K562 (cell line): ENCODE measurements around the gene GTF3C4. TPM values are rescaled to one million over a fixed set of nuclear protein-coding genes. Genes with fewer than 3 reads are reported as not detected.

ENCODE experiments used
- ATAC-seq: fragments of 200-7000 bp; cut with Tn5 transposase; 3 replicates; pipeline ENCODE4 v1.9.1; 2020; ENCODE audit warnings: moderate library complexity
- BruUV-seq: library from RNA; stranded (reverse); fragments of 400-500 nt; replicated peaks from 2 replicates; lab custom pipeline; 2021; lab: Mats Ljungman, UMichigan
- CTCF ChIA-PET: fragments of 300-600 bp; formaldehyde crosslinking; extraction: SDS; loops from one replicate; lab custom pipeline; 2021; ENCODE audit warnings: low intra/inter-chr PET ratio; lab: Yijun Ruan, JAX
- POLR2A ChIA-PET: fragments of 300-600, 350-650 bp; sonication (Branson Sonifier 250); formaldehyde crosslinking; extraction: SDS; loops from one replicate; lab custom pipeline; 2021; ENCODE audit warnings: antibody characterized with exemption, inconsistent platforms; lab: Yijun Ruan, JAX
- DNase-seq, 4 experiments: peaks; one replicate each; pipeline versions ENCODE4 v3.0.0 to v3.0.0-alpha.2; 2011 to 2018; ENCODE audit warnings: low spot score in 3 of 4, mixed read lengths in 3 of 4; ENCODE audit errors: extremely low read depth in 1 of 4
- FAIRE-seq: peaks from 2 replicates; lab custom pipeline; 2011; peaks lifted over from hg19 to GRCh38; lab: Jason Lieb, UNC
- H2AFZ ChIP-seq: 2 replicates; pipeline ENCODE4 v1.6.0; 2011; ENCODE audit warnings: low read depth, low read length, control low read depth, inconsistent platforms
- H3K27ac ChIP-seq: fragments of 200-600 bp; 3 replicates; pipeline ENCODE4 v1.8.0; 2011; ENCODE audit warnings: low read depth, mild to moderate bottlenecking, control low read depth, inconsistent platforms, low read length, moderate library complexity, mixed read lengths; ENCODE audit errors: extremely low read depth
- H3K27me3 ChIP-seq, 2 experiments: fragments of 300-600 bp in 1 of 2; 2 replicates in 1 of 2; 3 replicates in 1 of 2; pipeline versions ENCODE4 v1.6.0 to v1.8.0; 2011; ENCODE audit warnings: inconsistent platforms in 2 of 2, low read length in 2 of 2, mild to moderate bottlenecking in 1 of 2, mixed read lengths in 1 of 2, moderate library complexity in 1 of 2; ENCODE audit not compliant: control insufficient read depth in 2 of 2, insufficient read depth in 2 of 2
- H3K36me3 ChIP-seq: fragments of 300-600 bp; 3 replicates; pipeline ENCODE4 v1.8.0; 2011; ENCODE audit warnings: mild to moderate bottlenecking, low read length, inconsistent platforms; ENCODE audit not compliant: control insufficient read depth, insufficient read depth
- H3K4me1 ChIP-seq, 2 experiments: fragments of 200-600 bp in 1 of 2; replicated peaks in 1 of 2; 2 replicates in 1 of 2; 3 replicates in 1 of 2; pipeline versions ENCODE4 v1.5.1 to v1.8.0; 2011; ENCODE audit warnings: inconsistent platforms in 2 of 2, low read length in 2 of 2, mild to moderate bottlenecking in 1 of 2, mixed read lengths in 1 of 2, moderate library complexity in 1 of 2; ENCODE audit not compliant: control insufficient read depth in 2 of 2, insufficient read depth in 2 of 2
- H3K4me2 ChIP-seq: 2 replicates; pipeline ENCODE4 v1.6.1; 2011; ENCODE audit warnings: low read length, control low read depth, inconsistent platforms, mixed read lengths; ENCODE audit not compliant: insufficient read depth
- H3K4me3 ChIP-seq: fragments of 200-600 bp; sonication (generic), shearing (Covaris generic); 2 replicates; pipeline ENCODE4 v1.5.1; 2016; ENCODE audit warnings: control low read depth, inconsistent platforms
- H3K79me2 ChIP-seq: fragments of 200-600 bp; 3 replicates; pipeline ENCODE4 v1.8.0; 2011; ENCODE audit warnings: low read length, inconsistent platforms; ENCODE audit not compliant: control insufficient read depth, insufficient read depth
- H3K9ac ChIP-seq, 2 experiments: 2 replicates each; pipeline versions ENCODE4 v1.6.0 to v1.6.1; 2011; ENCODE audit warnings: low read depth in 2 of 2, low read length in 2 of 2, control low read depth in 1 of 2, inconsistent platforms in 1 of 2, mild to moderate bottlenecking in 1 of 2, mixed read lengths in 1 of 2; ENCODE audit not compliant: insufficient read depth in 1 of 2
- H3K9me1 ChIP-seq: one replicate; pipeline ENCODE4 v1.6.0; 2011; ENCODE audit warnings: inconsistent platforms, mild to moderate bottlenecking, low read length, moderate library complexity; ENCODE audit not compliant: control insufficient read depth, insufficient read depth
- H3K9me3 ChIP-seq: replicated peaks from 2 replicates; pipeline ENCODE4 v1.5.1; 2011; ENCODE audit warnings: low read depth, low read length, inconsistent platforms; ENCODE audit not compliant: control insufficient read depth, insufficient read depth
- H4K20me1 ChIP-seq: replicated peaks from 2 replicates; pipeline ENCODE4 v1.6.1; 2011; ENCODE audit warnings: low read length, inconsistent platforms, mixed read lengths; ENCODE audit not compliant: control insufficient read depth, insufficient read depth
- ARNT ChIP-seq, 2 experiments: fragments of 450-650 bp; IDR thresholded peaks; 2 replicates each; pipeline ENCODE4 v1.6.1; 2016; ENCODE audit warnings: mild to moderate bottlenecking in 1 of 2
- C11orf30 ChIP-seq: fragments of 450-650 bp; IDR thresholded peaks from 2 replicates; pipeline ENCODE4 v1.6.1; 2016; ENCODE audit warnings: low read depth, mild to moderate bottlenecking
- CBX3 ChIP-seq, 2 experiments: IDR thresholded peaks; 1 replicate in 1 of 2; 2 replicates in 1 of 2; pipeline ENCODE4 v1.6.1; 2012; ENCODE audit warnings: inconsistent platforms in 2 of 2, low read length in 2 of 2, borderline replicate concordance in 1 of 2, control low read depth in 1 of 2
- FOSL1 ChIP-seq: fragments of 200-800 bp; sonication (Bioruptor generic); conservative IDR thresholded peaks from 2 replicates; pipeline ENCODE4 v1.6.1; 2016; ENCODE audit warnings: missing genetic modification characterization, missing compliant biosample characterization
- GTF2E2 ChIP-seq: fragments of 200-800 bp; sonication (Bioruptor generic); IDR thresholded peaks from 2 replicates; pipeline ENCODE4 v1.6.1; 2016; ENCODE audit warnings: missing genetic modification characterization, missing compliant biosample characterization
- HDAC6 ChIP-seq: IDR thresholded peaks from 2 replicates; pipeline ENCODE4 v1.6.1; 2012; ENCODE audit warnings: low read depth, mild to moderate bottlenecking, control low read depth, inconsistent platforms, low read length, moderate library complexity
- MAFF ChIP-seq: IDR thresholded peaks from 2 replicates; pipeline ENCODE4 v1.6.1; 2012; ENCODE audit warnings: low read length, improper control_type of control experiment
- MCM7 ChIP-seq, 2 experiments: fragments of 450-650 bp; IDR thresholded peaks; 2 replicates each; pipeline ENCODE4 v1.6.1; 2016 to 2018
- POLR2AphosphoS5 ChIP-seq: IDR thresholded peaks from 2 replicates; pipeline ENCODE4 v1.6.1; 2011; ENCODE audit warnings: mild to moderate bottlenecking, low read depth, low read length, moderate library complexity; ENCODE audit not compliant: control insufficient read depth, insufficient read depth
- SMARCA5 ChIP-seq: fragments of 450-650 bp; IDR thresholded peaks from 2 replicates; pipeline ENCODE4 v1.6.1; 2016
- TCF7L2 ChIP-seq: fragments of 150-350 bp; IDR thresholded peaks from 2 replicates; pipeline ENCODE4 v1.6.1; 2016; ENCODE audit warnings: low read depth, mild to moderate bottlenecking, low read length, moderate library complexity
- XRCC3 ChIP-seq: fragments of 450-650 bp; IDR thresholded peaks from 2 replicates; pipeline ENCODE4 v1.6.1; 2017; ENCODE audit warnings: mild to moderate bottlenecking, moderate library complexity
- ZBTB7A ChIP-seq: IDR thresholded peaks from 2 replicates; pipeline ENCODE4 v1.6.1; 2011; ENCODE audit warnings: low read depth, mild to moderate bottlenecking, low read length, moderate library complexity, borderline replicate concordance; ENCODE audit not compliant: control insufficient read depth
- WGBS: fragments of 100-300 bp; shearing (Covaris generic); methylation state at CpG from one replicate; pipeline ENCODE4 v1.1.6; 2016; ENCODE audit warnings: low coverage, mixed read lengths; ENCODE audit not compliant: insufficient coverage; ENCODE audit errors: missing lambda C conversion rate; 5-methylcytosine and 5-hydroxymethylcytosine counted together
- in situ Hi-C: fragments of 300-500 bp; cut with MboI; formaldehyde crosslinking; loops from 4 replicates; pipeline ENCODE4 v1.15.0; 2018; ENCODE audit warnings: inconsistent platforms, mixed read lengths
- intact Hi-C: fragments of 100-400 bp; cut with micrococcal nuclease; formaldehyde crosslinking; loops from 2 replicates; pipeline ENCODE4 v1.14.2; 2022
- polyA plus RNA-seq, 8 experiments: library from polyadenylated mRNA; depleted of rRNA in 4 of 8; stranded (reverse) in 5 of 8; unstranded in 3 of 8; fragments of >200 nt; fragmentation: Nextera tagmentation in 2 of 8; fragmentation: Illumina TruSeq in 1 of 8; extraction: Ambion mirVana in 2 of 8; extraction: Trizol in 1 of 8; gene quantifications; 2 replicates each; pipeline versions ENCODE4 v1.2.1 to v1.2.3, GENCODE V29; 2011 to 2014; ENCODE audit warnings: inconsistent platforms in 1 of 8, missing spikeins in 1 of 8
- total RNA-seq, 7 experiments: library from RNA; depleted of rRNA in 6 of 7; stranded (reverse); fragments of >200 nt in 6 of 7; fragmentation: Illumina TruSeq in 2 of 7; extraction: Trizol in 2 of 7; gene quantifications; 2 replicates each; pipeline versions ENCODE4 v1.2.1 to v1.2.3, GENCODE V29; 2011 to 2021; ENCODE audit warnings: low replicate concordance in 1 of 7
- TF ChIP-seq, protein P1 (sequence below): sonication (generic); formaldehyde crosslinking; IDR thresholded peaks from 2 replicates; pipeline ENCODE4 v1.8.1; 2023; ENCODE audit warnings: mild to moderate bottlenecking, missing genetic modification reagents
- TF ChIP-seq, protein P2 (sequence below), 2 experiments: fragments of 250-450 bp in 1 of 2; fragments of 450-650 bp in 1 of 2; sonication (Bioruptor Pico) in 1 of 2; IDR thresholded peaks; 2 replicates each; pipeline versions ENCODE4 v1.6.1 to v1.8.0; 2016 to 2021; ENCODE audit warnings: mild to moderate bottlenecking in 2 of 2, moderate library complexity in 2 of 2, missing compliant biosample characterization in 1 of 2, missing genetic modification characterization in 1 of 2
- TF ChIP-seq, protein P3 (sequence below): fragments of 250-450 bp; sonication (Bioruptor Pico); IDR thresholded peaks from 2 replicates; pipeline ENCODE4 v1.9.0; 2021; ENCODE audit warnings: mild to moderate bottlenecking

GTF3C4 gene
- total and polyA plus RNA-seq, 9 of the 15 experiments (the other 6 are each of a cell fraction or from before 2014, with no cell fraction given) = 3.9 to 20.0 (median 12.2) TPM

- BruUV-seq = no TSS peak
- H4K20me1 ChIP-seq = 0 out of 2 replicates have a peak, but pooled peaks cover 9% of the 10 kb centered on the region
Observed at GRCh38 chr9:132683873-132684272, 13.6 kb downstream of the GTF3C4 start.

More at GRCh38 chr9:132683873-132684272, 13.6 kb downstream of the GTF3C4 start:
- ChIA-PET CTCF (no interaction called here), POLR2A (interaction anchor here (1.6 kb wide), 1 partner anchor 30 kb away, joined by 4 read pairs; no protein-coding TSS in a partner anchor)
- TF ChIP-seq MCM7 (IDR thresholded peaks at IDR 0.05) (no peak), CBX3 (IDR thresholded peaks at IDR 0.05; ENCODE audit: borderline replicate concordance in 1 of 2, low read length in 2 of 2) (no peak), SMARCA5 (no peak), HDAC6 (no peak), GTF2E2 (no peak), ZBTB7A (no peak), C11orf30 (no peak), POLR2AphosphoS5 (no peak), MAFF (no peak), FOSL1 (tag) (no peak), TCF7L2 (no peak), ARNT (IDR thresholded peaks at IDR 0.05) (no peak), XRCC3 (no peak)
- TF ChIP-seq, protein P1, sequence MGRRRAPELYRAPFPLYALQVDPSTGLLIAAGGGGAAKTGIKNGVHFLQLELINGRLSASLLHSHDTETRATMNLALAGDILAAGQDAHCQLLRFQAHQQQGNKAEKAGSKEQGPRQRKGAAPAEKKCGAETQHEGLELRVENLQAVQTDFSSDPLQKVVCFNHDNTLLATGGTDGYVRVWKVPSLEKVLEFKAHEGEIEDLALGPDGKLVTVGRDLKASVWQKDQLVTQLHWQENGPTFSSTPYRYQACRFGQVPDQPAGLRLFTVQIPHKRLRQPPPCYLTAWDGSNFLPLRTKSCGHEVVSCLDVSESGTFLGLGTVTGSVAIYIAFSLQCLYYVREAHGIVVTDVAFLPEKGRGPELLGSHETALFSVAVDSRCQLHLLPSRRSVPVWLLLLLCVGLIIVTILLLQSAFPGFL = no peak
- TF ChIP-seq, protein P2, sequence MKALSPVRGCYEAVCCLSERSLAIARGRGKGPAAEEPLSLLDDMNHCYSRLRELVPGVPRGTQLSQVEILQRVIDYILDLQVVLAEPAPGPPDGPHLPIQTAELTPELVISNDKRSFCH (CRISPR knock-in tag; IDR thresholded peaks at IDR 0.05) = no peak
- TF ChIP-seq, protein P2 (tag; IDR thresholded peaks at IDR 0.05) = no peak
- TF ChIP-seq, protein P3, sequence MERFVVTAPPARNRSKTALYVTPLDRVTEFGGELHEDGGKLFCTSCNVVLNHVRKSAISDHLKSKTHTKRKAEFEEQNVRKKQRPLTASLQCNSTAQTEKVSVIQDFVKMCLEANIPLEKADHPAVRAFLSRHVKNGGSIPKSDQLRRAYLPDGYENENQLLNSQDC (CRISPR knock-in tag) = no peak
- no peak for DNase-seq
- 93% methylated on average over 1 of the region's 1 CpG for WGBS
- intact Hi-C loops = no loop called here
- H3K4me2 ChIP-seq = no peak overlapping the region
- peaks cover 93% of the 10 kb centered on the region for H3K36me3 ChIP-seq
- H2AFZ ChIP-seq = no peak overlapping the region
- H3K9me3 ChIP-seq = no peaks in the 10 kb centered on the region
- H3K27ac ChIP-seq = no peak overlapping the region
- H3K79me2 ChIP-seq = peaks cover 64% of the 10 kb centered on the region
- no peaks in the 10 kb centered on the region for H3K27me3 ChIP-seq
- H3K4me1 ChIP-seq = no peaks in the 10 kb centered on the region
- no peak overlapping the region for H3K9ac ChIP-seq
- no peak overlapping the region for H3K4me3 ChIP-seq
- FAIRE-seq = no peak
- ATAC-seq = no peak
- in situ Hi-C loops = no loop called here
- no peaks in the 10 kb centered on the region for H3K9me1 ChIP-seq
